ENCODE data around the gene XRCC2. TPM values are rescaled to one million over a fixed set of nuclear protein-coding genes. Genes with fewer than 3 reads are reported as not detected.
"Not testable (repeated sequence)": the region's sequence is repeated elsewhere in the genome, so short reads cannot be mapped to it uniquely, and the experiment has no call there.

XRCC2 gene
- total and polyA plus RNA-seq, 2 of the 4 experiments (the other 2 are of a cell fraction): 2.2 to 3.6 TPM

- H3K18ac ChIP-seq (ENCODE audit: low read depth, low read length): no peak overlapping the region
- dilution Hi-C loops (cut with HindIII; ENCODE audit: low sequenced_read_pairs, unreplicated experiment): no loop called here
- no peak overlapping the region for H3K23ac ChIP-seq (ENCODE audit: low read depth, low read length)
- peak overlapping the region; percentile 49 for H2AFZ ChIP-seq (replicated peaks; ENCODE audit: low read length, poor library complexity)
- H2BK5ac ChIP-seq (ENCODE audit: low read depth, low read length, poor library complexity, severe bottlenecking): no peak overlapping the region
- no peak for TF ChIP-seq USF2 (IDR thresholded peaks at IDR 0.05; ENCODE audit: low read depth, low read length)
- no peak for TF ChIP-seq POLR2A (IDR thresholded peaks at IDR 0.05; ENCODE audit: low read depth, low read length)
- no peak for TF ChIP-seq ELK1 (IDR thresholded peaks at IDR 0.05; ENCODE audit: borderline replicate concordance, low read depth, low read length)
- no peak for TF ChIP-seq MAFK (IDR thresholded peaks at IDR 0.05; ENCODE audit: low read depth, low read length)
- no peak for TF ChIP-seq MXI1 (IDR thresholded peaks at IDR 0.05; ENCODE audit: borderline replicate concordance, low read depth, low read length)
- no peak for TF ChIP-seq NFE2L2 (IDR thresholded peaks at IDR 0.05; ENCODE audit: low read depth, low read length)
- TF ChIP-seq MAZ (IDR thresholded peaks at IDR 0.05; ENCODE audit: borderline replicate concordance, low read depth, low read length): no peak
- TF ChIP-seq RFX5 (IDR thresholded peaks at IDR 0.05; ENCODE audit: low read depth, low read length): no peak
- no peak for TF ChIP-seq FOS (IDR thresholded peaks at IDR 0.05; ENCODE audit: low read depth, low read length)
- 100% methylated on average over 4 of the region's 8 CpGs; no CpG with 5 or more reads in 1 of the 2 experiments for WGBS, 2 experiments (ENCODE audit: extremely low coverage in 2 of 2, insufficient read length in 1 of 2)
- H3K4me3 ChIP-seq (ENCODE audit: insufficient read depth, low read depth, low read length): no peak overlapping the region
- no peak overlapping the region for H3K9ac ChIP-seq (ENCODE audit: low read depth, low read length)
- no peaks in the 10 kb centered on the region for H4K20me1 ChIP-seq (ENCODE audit: insufficient read depth, low read length)
- H2AK9ac ChIP-seq (replicated peaks; ENCODE audit: low read depth, low read length, poor library complexity): no peak overlapping the region
- no peak overlapping the region for H2BK120ac ChIP-seq (ENCODE audit: low read depth, low read length)
- no peak overlapping the region for H3K27ac ChIP-seq (ENCODE audit: insufficient read depth, low read length)
- ATAC-seq (ENCODE audit: low read depth) (no peak), DNase-seq (no peak)
- ChIA-PET CTCF (no interaction called here), POLR2A (ENCODE audit: unreplicated experiment) (no interaction called here)
- H3K4me2 ChIP-seq (ENCODE audit: low read depth, low read length): no peak overlapping the region
- H2BK20ac ChIP-seq (ENCODE audit: low read depth, low read length): no peak overlapping the region
- H2AK5ac ChIP-seq (ENCODE audit: low read depth, low read length): no peak overlapping the region
- no peak overlapping the region for H4K5ac ChIP-seq (ENCODE audit: low read depth, low read length)
- H3K9me3 ChIP-seq (ENCODE audit: control insufficient read depth, insufficient read depth, low read length): no peaks in the 10 kb centered on the region
- BruUV-seq (replicated peaks): no TSS peak
- no peak overlapping the region for H4K8ac ChIP-seq (ENCODE audit: low read depth in 2 of 2, low read length in 2 of 2)
- H3K4ac ChIP-seq (ENCODE audit: low read depth, low read length): no peak overlapping the region
- H3K36me3 ChIP-seq (ENCODE audit: control insufficient read depth, insufficient read depth, low read length): no peaks in the 10 kb centered on the region
- intact Hi-C loops (cut with micrococcal nuclease): no loop called here
- no peaks in the 10 kb centered on the region for H3K79me1 ChIP-seq (ENCODE audit: low read depth in 1 of 2, low read length in 2 of 2)
- no peak overlapping the region for H3K14ac ChIP-seq (replicated peaks; ENCODE audit: low read depth, low read length)
- H3K4me1 ChIP-seq (ENCODE audit: control insufficient read depth, insufficient read depth, low read length): no peaks in the 10 kb centered on the region
- H4K91ac ChIP-seq (ENCODE audit: insufficient read depth, low read depth, low read length): no peak overlapping the region
- no peaks in the 10 kb centered on the region for H3K27me3 ChIP-seq (ENCODE audit: control insufficient read depth, insufficient read depth, low read length)
- H3K56ac ChIP-seq (ENCODE audit: extremely low read depth, insufficient read depth, low read length): no peak overlapping the region
- in situ Hi-C loops (cut with MboI; ENCODE audit: low sequenced_read_pairs): no loop called here
- H2BK15ac ChIP-seq (ENCODE audit: low read depth, low read length): no peak overlapping the region
- H3K9me1 ChIP-seq (ENCODE audit: insufficient read depth, low read length): no peaks in the 10 kb centered on the region
Observed at GRCh38 chr7:152633072-152633471, 42.9 kb downstream of the XRCC2 start.

- CTCF ChIA-PET: not testable (repeated sequence)
Observed at GRCh38 chr7:152628772-152629171, 47.2 kb downstream of the XRCC2 start.

More at GRCh38 chr7:152628772-152629171, 47.2 kb downstream of the XRCC2 start:
- H3K4ac ChIP-seq (ENCODE audit: low read depth, low read length); ATAC-seq (ENCODE audit: low read depth); H3K27ac ChIP-seq (ENCODE audit: insufficient read depth, low read length); H3K14ac ChIP-seq (replicated peaks; ENCODE audit: low read depth, low read length); H4K5ac ChIP-seq (ENCODE audit: low read depth, low read length); H3K9me3 ChIP-seq (ENCODE audit: control insufficient read depth, insufficient read depth, low read length); H4K91ac ChIP-seq (ENCODE audit: insufficient read depth, low read depth, low read length); in situ Hi-C loops (cut with MboI; ENCODE audit: low sequenced_read_pairs); H2BK120ac ChIP-seq (ENCODE audit: low read depth, low read length); dilution Hi-C loops (cut with HindIII; ENCODE audit: low sequenced_read_pairs, unreplicated experiment); BruUV-seq (replicated peaks); H4K20me1 ChIP-seq (ENCODE audit: insufficient read depth, low read length); intact Hi-C loops (cut with micrococcal nuclease); H2AK9ac ChIP-seq (replicated peaks; ENCODE audit: low read depth, low read length, poor library complexity); H3K56ac ChIP-seq (ENCODE audit: extremely low read depth, insufficient read depth, low read length); H3K9me1 ChIP-seq (ENCODE audit: insufficient read depth, low read length); H3K9ac ChIP-seq (ENCODE audit: low read depth, low read length); H2AFZ ChIP-seq (replicated peaks; ENCODE audit: low read length, poor library complexity); H3K79me1 ChIP-seq (ENCODE audit: low read depth in 1 of 2, low read length in 2 of 2); H3K4me1 ChIP-seq (ENCODE audit: control insufficient read depth, insufficient read depth, low read length); H3K4me3 ChIP-seq (ENCODE audit: insufficient read depth, low read depth, low read length); H3K18ac ChIP-seq (ENCODE audit: low read depth, low read length); H2BK5ac ChIP-seq (ENCODE audit: low read depth, low read length, poor library complexity, severe bottlenecking); H2BK15ac ChIP-seq (ENCODE audit: low read depth, low read length); H3K4me2 ChIP-seq (ENCODE audit: low read depth, low read length); DNase-seq; H2BK20ac ChIP-seq (ENCODE audit: low read depth, low read length); H3K27me3 ChIP-seq (ENCODE audit: control insufficient read depth, insufficient read depth, low read length); H3K36me3 ChIP-seq (ENCODE audit: control insufficient read depth, insufficient read depth, low read length); H2AK5ac ChIP-seq (ENCODE audit: low read depth, low read length); POLR2A ChIA-PET (ENCODE audit: unreplicated experiment); H4K8ac ChIP-seq (ENCODE audit: low read depth in 2 of 2, low read length in 2 of 2); H3K23ac ChIP-seq (ENCODE audit: low read depth, low read length): not testable (repeated sequence)

Data from IMR-90 (cell line).